ENCODE results near the gene TSC22D1. TPM values are rescaled to one million over a fixed set of nuclear protein-coding genes. Genes with fewer than 3 reads are reported as not detected.

The TSC22D1 gene
- total RNA-seq, 3 donors from 2014 or later, result 249 to 299 (median 260) TPM

DNA sequence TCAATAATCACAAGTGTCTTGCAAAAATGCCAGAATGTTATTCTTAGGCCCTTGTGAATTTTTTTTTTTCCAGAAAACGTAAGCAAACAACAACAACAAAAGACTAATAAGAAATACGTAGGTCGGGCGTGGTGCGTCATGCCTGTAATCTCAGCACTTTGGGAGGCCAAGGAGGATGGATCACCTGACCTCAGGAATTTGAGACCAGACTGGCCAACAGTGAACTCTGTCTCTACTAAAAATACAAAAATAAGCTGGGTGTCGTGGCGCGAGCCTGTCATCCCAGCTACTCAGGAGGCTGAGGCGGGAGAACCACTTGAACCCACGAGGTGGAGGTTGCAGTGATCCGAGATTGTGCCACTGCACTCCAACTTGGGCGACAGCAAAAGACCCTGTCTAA, 20.9 kb downstream of the TSC22D1 start:
- no peak overlapping the region for H3K4me3 ChIP-seq
- intact Hi-C loops (cut with DNase I, micrococcal nuclease), result no loop called here
- DNase-seq (no peak), ATAC-seq (no peak)
- H3K36me3 ChIP-seq (ENCODE audit: low read depth), result no peaks in the 10 kb centered on the region
- no peaks in the 10 kb centered on the region for H3K9me3 ChIP-seq
- H3K4me1 ChIP-seq (ENCODE audit: low read depth), result no peaks in the 10 kb centered on the region
- TF ChIP-seq, protein P1, sequence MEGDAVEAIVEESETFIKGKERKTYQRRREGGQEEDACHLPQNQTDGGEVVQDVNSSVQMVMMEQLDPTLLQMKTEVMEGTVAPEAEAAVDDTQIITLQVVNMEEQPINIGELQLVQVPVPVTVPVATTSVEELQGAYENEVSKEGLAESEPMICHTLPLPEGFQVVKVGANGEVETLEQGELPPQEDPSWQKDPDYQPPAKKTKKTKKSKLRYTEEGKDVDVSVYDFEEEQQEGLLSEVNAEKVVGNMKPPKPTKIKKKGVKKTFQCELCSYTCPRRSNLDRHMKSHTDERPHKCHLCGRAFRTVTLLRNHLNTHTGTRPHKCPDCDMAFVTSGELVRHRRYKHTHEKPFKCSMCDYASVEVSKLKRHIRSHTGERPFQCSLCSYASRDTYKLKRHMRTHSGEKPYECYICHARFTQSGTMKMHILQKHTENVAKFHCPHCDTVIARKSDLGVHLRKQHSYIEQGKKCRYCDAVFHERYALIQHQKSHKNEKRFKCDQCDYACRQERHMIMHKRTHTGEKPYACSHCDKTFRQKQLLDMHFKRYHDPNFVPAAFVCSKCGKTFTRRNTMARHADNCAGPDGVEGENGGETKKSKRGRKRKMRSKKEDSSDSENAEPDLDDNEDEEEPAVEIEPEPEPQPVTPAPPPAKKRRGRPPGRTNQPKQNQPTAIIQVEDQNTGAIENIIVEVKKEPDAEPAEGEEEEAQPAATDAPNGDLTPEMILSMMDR (IDR thresholded peaks at IDR 0.05), result no peak

DNA sequence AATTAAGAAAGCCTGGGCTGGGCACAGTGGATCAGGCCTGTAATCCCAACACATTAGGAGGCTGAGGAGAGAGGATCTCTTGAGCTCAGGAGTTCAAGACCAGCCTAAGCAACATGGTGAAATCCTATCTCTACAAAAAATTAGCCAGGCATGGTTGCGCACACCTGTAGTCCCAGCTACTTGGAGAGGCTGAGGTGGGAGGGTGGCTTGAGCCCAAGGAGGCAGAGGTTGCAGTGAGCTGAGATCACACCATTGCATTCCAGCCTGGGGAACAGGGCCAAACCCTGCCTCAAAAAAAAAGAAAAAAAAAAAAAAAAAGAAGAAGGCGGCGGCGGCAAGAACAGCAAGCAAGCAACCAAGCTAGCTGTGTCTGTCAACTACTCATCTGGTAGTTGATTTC, 26.7 kb downstream of the TSC22D1 start:
- no peak overlapping the region for H3K4me3 ChIP-seq
- intact Hi-C loops (cut with DNase I, micrococcal nuclease), result no loop called here
- TF ChIP-seq, protein P1 (IDR thresholded peaks at IDR 0.05), result no peak

DNA sequence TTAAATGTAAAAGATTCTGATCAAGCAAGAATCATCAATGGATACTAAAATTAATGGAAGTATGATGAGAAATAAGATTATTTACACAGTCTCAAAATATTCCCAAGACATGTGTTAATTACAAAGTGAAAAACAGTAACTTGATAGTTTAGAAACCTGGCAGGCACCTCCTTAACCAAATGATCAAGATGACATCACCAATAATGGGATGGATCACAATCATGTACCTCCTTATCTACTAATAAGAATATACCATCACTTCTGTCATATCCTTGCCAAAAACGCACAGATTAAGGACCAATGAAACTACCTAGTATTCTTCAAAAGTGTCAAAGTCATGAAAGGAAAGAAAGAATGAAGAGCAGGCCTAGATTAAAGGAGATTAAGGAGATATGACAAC, 30.0 kb downstream of the TSC22D1 start:
- H3K4me3 ChIP-seq, result no peak overlapping the region
- H3K4me1 ChIP-seq (ENCODE audit: low read depth), result no peaks in the 10 kb centered on the region
- TF ChIP-seq, protein P1 (IDR thresholded peaks at IDR 0.05), result no peak
- DNase-seq, result no peak
- H3K9me3 ChIP-seq, result no peaks in the 10 kb centered on the region
- no peaks in the 10 kb centered on the region for H3K36me3 ChIP-seq (ENCODE audit: low read depth)
- intact Hi-C loops (cut with DNase I, micrococcal nuclease), result no loop called here
- ATAC-seq, result no peak

More for the DNA sequence above, 26.7 kb downstream of the TSC22D1 start:
- Histone ChIP-seq H3K9me3 (no peaks in the 10 kb centered on the region), H3K36me3 (ENCODE audit: low read depth) (no peaks in the 10 kb centered on the region), H3K4me1 (ENCODE audit: low read depth) (no peaks in the 10 kb centered on the region)
- DNase-seq (no peak), ATAC-seq (no peak)

DNA sequence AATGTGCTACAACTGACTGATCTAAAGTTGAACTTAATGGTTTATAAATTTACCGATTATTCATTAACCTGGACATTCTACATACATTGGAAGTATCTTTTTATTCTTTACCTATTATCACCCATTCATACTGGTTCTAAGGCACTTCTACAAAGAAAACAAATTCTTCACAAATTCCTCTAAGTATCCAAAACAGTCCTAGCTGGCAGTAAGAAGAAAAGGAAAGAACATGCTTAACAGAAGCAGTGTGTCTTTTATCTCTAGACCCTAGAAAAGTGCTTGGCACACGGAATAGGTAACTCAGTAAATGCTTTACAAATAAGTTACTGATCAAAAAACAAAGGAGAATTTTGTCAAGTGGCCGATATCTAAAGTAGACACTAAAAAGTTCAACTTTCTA, 32.8 kb downstream of the TSC22D1 start:
- Histone ChIP-seq H3K4me3 (no peak overlapping the region), H3K4me1 (ENCODE audit: low read depth) (no peaks in the 10 kb centered on the region), H3K36me3 (ENCODE audit: low read depth) (no peaks in the 10 kb centered on the region), H3K9me3 (no peaks in the 10 kb centered on the region)
- DNase-seq (no peak), ATAC-seq (no peak)
- TF ChIP-seq, protein P1 (IDR thresholded peaks at IDR 0.05), result no peak
- intact Hi-C loops (cut with DNase I, micrococcal nuclease), result no loop called here

DNA sequence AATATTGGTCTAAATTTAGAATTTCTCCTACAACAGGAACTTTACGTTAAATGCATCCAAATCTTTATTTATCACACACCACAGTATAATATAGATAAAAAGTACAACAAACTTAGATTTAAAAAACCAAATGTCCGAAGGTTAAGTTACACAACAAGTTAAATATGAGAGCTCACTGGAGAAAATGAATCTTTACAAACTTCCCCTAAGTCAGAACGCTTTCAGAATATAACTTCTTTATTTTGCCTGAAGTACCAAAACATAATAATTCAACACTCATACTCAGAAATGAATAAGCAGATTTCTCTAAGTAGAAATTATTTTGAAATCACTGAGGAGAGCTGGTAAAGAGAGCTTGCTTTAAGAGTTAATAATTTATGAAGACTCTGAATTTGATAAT, 33.8 kb downstream of the TSC22D1 start:
- TF ChIP-seq, protein P1 (IDR thresholded peaks at IDR 0.05), result no peak
- H3K4me1 ChIP-seq (ENCODE audit: low read depth), result no peaks in the 10 kb centered on the region
- DNase-seq (no peak), ATAC-seq (no peak)
- no peaks in the 10 kb centered on the region for H3K9me3 ChIP-seq
- intact Hi-C loops (cut with DNase I, micrococcal nuclease), result no loop called here
- no peak overlapping the region for H3K4me3 ChIP-seq
- H3K36me3 ChIP-seq (ENCODE audit: low read depth), result no peaks in the 10 kb centered on the region

DNA sequence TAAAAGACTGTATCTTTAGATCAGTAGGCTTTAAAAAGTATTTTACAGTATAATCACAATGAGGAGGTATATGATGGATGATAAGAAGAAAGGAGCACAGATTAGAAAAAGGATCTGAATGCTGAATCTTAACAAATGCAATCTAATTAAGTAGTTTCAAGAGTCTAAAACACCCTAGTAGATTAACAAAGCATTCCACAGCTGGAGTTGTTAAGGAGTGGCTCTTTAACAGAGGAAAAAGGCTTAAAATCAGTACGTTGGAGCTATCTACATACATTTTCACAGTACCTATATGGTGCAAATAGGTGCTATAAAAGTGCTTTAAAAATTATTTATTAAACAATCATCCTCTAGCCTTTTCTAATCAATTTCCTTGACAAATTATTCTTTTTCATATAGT, 34.5 kb downstream of the TSC22D1 start:
- Histone ChIP-seq H3K9me3 (no peaks in the 10 kb centered on the region), H3K4me1 (ENCODE audit: low read depth) (no peaks in the 10 kb centered on the region), H3K4me3 (no peak overlapping the region), H3K36me3 (ENCODE audit: low read depth) (no peaks in the 10 kb centered on the region)
- DNase-seq, result no peak
- intact Hi-C loops (cut with DNase I, micrococcal nuclease), result no loop called here
- no peak for ATAC-seq
- TF ChIP-seq, protein P1 (IDR thresholded peaks at IDR 0.05), result no peak

Measured in mucosa of descending colon (tissue), 3 donors.